ENCODE results near the gene BPIFB3. TPM values are rescaled to one million over a fixed set of nuclear protein-coding genes. Genes with fewer than 3 reads are reported as not detected.

Gene BPIFB3
- total and polyA plus RNA-seq, 2 of the 13 experiments (the other 11 are each of a cell fraction or from before 2014, with no cell fraction given), result 0.09 TPM; not detected in 1

GRCh38 chr20:33033381-33033780, 20.3 kb upstream of the BPIFB3 start:
- H2AFZ ChIP-seq (ENCODE audit: low read length), result no peak overlapping the region
- H3K27ac ChIP-seq (ENCODE audit: extremely low read length, insufficient read depth, low read length), result no peak overlapping the region
- H3K9me3 ChIP-seq (ENCODE audit: low read length), result no peaks in the 10 kb centered on the region
- ChIA-PET CTCF (ENCODE audit: low intra/inter-chr PET ratio, low total read pairs) (interaction anchor here (1.0 kb wide), 1 partner anchor 26 kb away, joined by 3 read pairs; the partner anchor contains the start of gene BPIFB2), POLR2A (no interaction called here)
- H3K4me3 ChIP-seq (replicated peaks in 1 of 3; ENCODE audit: insufficient read depth in 1 of 3, low read depth in 2 of 3, low read length in 3 of 3), result no peak overlapping the region
- H3K36me3 ChIP-seq (replicated peaks in 1 of 2; ENCODE audit: control insufficient read depth in 1 of 2, insufficient read depth in 2 of 2, low read length in 2 of 2), result no peaks in the 10 kb centered on the region
- peaks cover 17% of the 10 kb centered on the region for H3K4me1 ChIP-seq (ENCODE audit: insufficient read depth, low read length)
- H3K9ac ChIP-seq (ENCODE audit: insufficient read depth, low read depth, low read length), result no peak overlapping the region
- no peaks in the 10 kb centered on the region for H3K79me2 ChIP-seq (ENCODE audit: insufficient read depth, low read length)
- intact Hi-C loops (cut with micrococcal nuclease; ENCODE audit: unreplicated experiment), result no loop called here
- peaks cover 1 to 23% of the 10 kb centered on the region in 2 experiments; a peak in 3 of 5 replicates for H3K27me3 ChIP-seq (ENCODE audit: control insufficient read depth in 1 of 2, insufficient read depth in 2 of 2, low read length in 2 of 2)
- in situ Hi-C loops (cut with HindIII; ENCODE audit: extremely low pct_ligation_motif_present, low pct_unique_long_range_greater_than_20kb), result no loop called here
- FAIRE-seq (no peak), DNase-seq (ENCODE audit: low spot score) (no peak), ATAC-seq (no peak)
- BruUV-seq (replicated peaks), result no TSS peak
- no peaks in the 10 kb centered on the region for H4K20me1 ChIP-seq (ENCODE audit: insufficient read depth, low read length)
- H3K4me2 ChIP-seq (ENCODE audit: low read depth, low read length), result no peak overlapping the region
- 43% methylated on average over 5 of the region's 5 CpGs for WGBS (ENCODE audit: low lambda C conversion rate)
- TF ChIP-seq AHDC1 (CRISPR knock-in tag; IDR thresholded peaks at IDR 0.05; ENCODE audit: borderline replicate concordance) (no peak), ZNF75D (CRISPR knock-in tag; IDR thresholded peaks at IDR 0.05; ENCODE audit: borderline replicate concordance) (no peak), SIN3A (IDR thresholded peaks at IDR 0.05; ENCODE audit: borderline replicate concordance, low read depth, low read length) (no peak), ZNF768 (CRISPR knock-in tag; IDR thresholded peaks at IDR 0.05) (no peak), ZNF605 (CRISPR knock-in tag; IDR thresholded peaks at IDR 0.05) (no peak), SNAPC4 (CRISPR knock-in tag; IDR thresholded peaks at IDR 0.05) (no peak), ZNF142 (CRISPR knock-in tag; IDR thresholded peaks at IDR 0.05) (no peak)
